K562 (cell line): ENCODE data around the gene CCDC116. TPM values are rescaled to one million over a fixed set of nuclear protein-coding genes. Genes with fewer than 3 reads are reported as not detected.

Source experiments
- CBX8 ChIP-seq: fragments of 200-600 bp; sonication (generic); IDR thresholded peaks from 2 replicates; pipeline ENCODE4 v1.6.1; 2012; ENCODE audit warnings: borderline replicate concordance, mixed run types, low read depth, mild to moderate bottlenecking, moderate library complexity, mixed read lengths, low read length, control low read depth, inconsistent platforms; ENCODE audit not compliant: poor library complexity, severe bottlenecking; ENCODE audit errors: extremely low read depth
- CHCHD3 ChIP-seq: fragments of 250-450 bp; sonication (Bioruptor Pico); IDR thresholded peaks from 2 replicates; pipeline ENCODE4 v2.1.2; 2022; ENCODE audit warnings: mild to moderate bottlenecking
- MECOM ChIP-seq: fragments of 250-450 bp; sonication (Bioruptor Pico); IDR thresholded peaks from 2 replicates; pipeline ENCODE4 v1.8.0; 2022; ENCODE audit warnings: inconsistent platforms
- PHF21A ChIP-seq: fragments of 450-650 bp; IDR thresholded peaks from 2 replicates; pipeline ENCODE4 v1.6.1; 2017; ENCODE audit warnings: low read depth, borderline replicate concordance
- RB1 ChIP-seq: fragments of 450-650 bp; IDR thresholded peaks from 2 replicates; pipeline ENCODE4 v1.6.1; 2017; ENCODE audit warnings: low read depth, mild to moderate bottlenecking
- SIN3A ChIP-seq, 2 experiments: fragments of 150-350 bp in 1 of 2; IDR thresholded peaks; 2 replicates each; pipeline ENCODE4 v1.6.1; 2011 to 2016; ENCODE audit warnings: borderline replicate concordance in 2 of 2, low read depth in 2 of 2, low read length in 2 of 2, mild to moderate bottlenecking in 2 of 2, moderate library complexity in 2 of 2; ENCODE audit not compliant: control insufficient read depth in 1 of 2
- TAF1 ChIP-seq: IDR thresholded peaks from 2 replicates; pipeline ENCODE4 v1.6.1; 2011; ENCODE audit warnings: mild to moderate bottlenecking, low read length, moderate library complexity; ENCODE audit not compliant: insufficient read depth, control insufficient read depth, severe bottlenecking; ENCODE audit errors: extremely low read depth
- ZNF263 ChIP-seq: sonication (generic); formaldehyde crosslinking; IDR thresholded peaks from 2 replicates; pipeline ENCODE4 v1.8.0; 2022; ENCODE audit warnings: mild to moderate bottlenecking, missing genetic modification reagents, borderline replicate concordance
- polyA plus RNA-seq, 8 experiments: library from polyadenylated mRNA; depleted of rRNA in 4 of 8; stranded (reverse) in 5 of 8; unstranded in 3 of 8; fragments of >200 nt; fragmentation: Nextera tagmentation in 2 of 8; fragmentation: Illumina TruSeq in 1 of 8; extraction: Ambion mirVana in 2 of 8; extraction: Trizol in 1 of 8; gene quantifications; 2 replicates each; pipeline versions ENCODE4 v1.2.1 to v1.2.3, GENCODE V29; 2011 to 2014; ENCODE audit warnings: inconsistent platforms in 1 of 8, missing spikeins in 1 of 8
- total RNA-seq, 7 experiments: library from RNA; depleted of rRNA in 6 of 7; stranded (reverse); fragments of >200 nt in 6 of 7; fragmentation: Illumina TruSeq in 2 of 7; extraction: Trizol in 2 of 7; gene quantifications; 2 replicates each; pipeline versions ENCODE4 v1.2.1 to v1.2.3, GENCODE V29; 2011 to 2021; ENCODE audit warnings: low replicate concordance in 1 of 7
- TF ChIP-seq, protein P1 (sequence below): sonication (generic); formaldehyde crosslinking; IDR thresholded peaks from 2 replicates; pipeline ENCODE4 v1.8.1; 2023; ENCODE audit warnings: mild to moderate bottlenecking, missing genetic modification reagents
- TF ChIP-seq, protein P2 (sequence below): fragments of 450-650 bp; formaldehyde crosslinking; IDR thresholded peaks from 2 replicates; pipeline ENCODE4 v1.4.0; 2022; ENCODE audit warnings: missing genetic modification characterization
- TF ChIP-seq, protein P3 (sequence below), 2 experiments: fragments of 450-650 bp; conservative IDR thresholded peaks; 2 replicates each; pipeline ENCODE4 v1.6.1; 2017; ENCODE audit warnings: mild to moderate bottlenecking in 2 of 2, moderate library complexity in 2 of 2
- TF ChIP-seq, protein P4 (sequence below), 2 experiments: fragments of 250-450 bp in 1 of 2; fragments of 450-650 bp in 1 of 2; sonication (Bioruptor Pico) in 1 of 2; IDR thresholded peaks; 2 replicates each; pipeline versions ENCODE4 v1.6.1 to v1.8.0; 2016 to 2021; ENCODE audit warnings: mild to moderate bottlenecking in 2 of 2, moderate library complexity in 2 of 2, missing compliant biosample characterization in 1 of 2, missing genetic modification characterization in 1 of 2
- TF ChIP-seq, protein P5 (sequence below): sonication (generic); formaldehyde crosslinking; IDR thresholded peaks from 2 replicates; pipeline ENCODE4 v1.8.0; 2022; ENCODE audit warnings: mild to moderate bottlenecking, missing genetic modification reagents
- TF ChIP-seq, protein P6 (sequence below): fragments of 250-450 bp; sonication (Bioruptor Pico); IDR thresholded peaks from 2 replicates; pipeline ENCODE4 v1.5.0; 2022; ENCODE audit warnings: mild to moderate bottlenecking

Gene CCDC116
- total and polyA plus RNA-seq, 9 of the 15 experiments (the other 6 are each of a cell fraction or from before 2014, with no cell fraction given) = 1.6 to 11.3 (median 4.7) TPM

DNA sequence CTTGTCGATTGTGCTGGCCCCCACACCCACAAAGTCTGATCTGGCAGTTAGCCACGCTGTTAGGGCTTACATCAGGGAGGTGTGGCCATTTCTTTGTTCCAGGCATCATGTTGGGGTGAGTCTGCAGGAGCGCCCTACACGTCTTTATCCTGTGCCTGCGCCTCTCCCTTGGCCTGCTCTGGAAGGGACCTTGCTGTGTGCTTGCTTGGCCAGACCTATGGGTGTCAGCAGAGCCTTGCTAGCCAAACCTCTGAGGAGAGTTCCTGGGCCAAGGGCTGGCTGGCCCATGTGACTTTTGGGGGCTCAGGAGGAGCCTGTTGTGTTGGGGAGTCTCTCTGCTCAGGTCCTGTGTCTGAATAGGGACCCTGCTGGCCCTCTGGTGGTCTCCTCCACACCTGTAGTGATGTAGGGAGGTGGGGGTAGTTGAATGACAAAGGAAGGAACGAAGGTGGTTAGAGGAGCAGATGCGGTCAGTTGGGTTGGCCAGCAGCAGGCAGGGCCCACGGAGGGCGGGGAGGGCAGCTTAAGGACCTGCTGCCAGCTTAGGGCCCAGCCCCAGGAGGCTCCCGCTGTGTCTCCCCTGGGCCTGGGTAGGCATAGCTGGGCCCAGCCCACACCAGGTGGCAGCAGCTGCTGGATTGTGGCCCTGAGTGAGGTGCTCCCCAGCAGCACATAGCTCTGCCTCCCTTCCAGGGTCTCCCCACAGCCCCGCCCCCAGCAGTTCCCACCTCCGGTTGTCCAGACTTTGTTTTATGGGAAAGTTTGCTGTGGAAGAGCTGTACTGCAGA is 41.2 kb downstream of the CCDC116 start (continued):
- TF ChIP-seq, protein P1, sequence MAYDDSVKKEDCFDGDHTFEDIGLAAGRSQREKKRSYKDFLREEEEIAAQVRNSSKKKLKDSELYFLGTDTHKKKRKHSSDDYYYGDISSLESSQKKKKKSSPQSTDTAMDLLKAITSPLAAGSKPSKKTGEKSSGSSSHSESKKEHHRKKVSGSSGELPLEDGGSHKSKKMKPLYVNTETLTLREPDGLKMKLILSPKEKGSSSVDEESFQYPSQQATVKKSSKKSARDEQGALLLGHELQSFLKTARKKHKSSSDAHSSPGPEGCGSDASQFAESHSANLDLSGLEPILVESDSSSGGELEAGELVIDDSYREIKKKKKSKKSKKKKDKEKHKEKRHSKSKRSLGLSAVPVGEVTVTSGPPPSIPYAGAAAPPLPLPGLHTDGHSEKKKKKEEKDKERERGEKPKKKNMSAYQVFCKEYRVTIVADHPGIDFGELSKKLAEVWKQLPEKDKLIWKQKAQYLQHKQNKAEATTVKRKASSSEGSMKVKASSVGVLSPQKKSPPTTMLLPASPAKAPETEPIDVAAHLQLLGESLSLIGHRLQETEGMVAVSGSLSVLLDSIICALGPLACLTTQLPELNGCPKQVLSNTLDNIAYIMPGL (CRISPR knock-in tag) = 0 out of 2 replicates have a peak, but pooled peaks have one; percentile 11
- TF ChIP-seq ZNF263 (CRISPR knock-in tag) (no peak), CHCHD3 (CRISPR knock-in tag) (0 out of 2 replicates have a peak, but pooled peaks have one; percentile 15), SIN3A (IDR thresholded peaks at IDR 0.05; ENCODE audit: borderline replicate concordance in 2 of 2, control insufficient read depth in 1 of 2, low read depth in 2 of 2, low read length in 2 of 2) (0 out of 4 replicates have a peak, but pooled peaks of 1 of the 2 experiments have one; percentile 8), TAF1 (no peak), MECOM (CRISPR knock-in tag) (no peak), RB1 (no peak), PHF21A (no peak), CBX8 (no peak)
- TF ChIP-seq, protein P2, sequence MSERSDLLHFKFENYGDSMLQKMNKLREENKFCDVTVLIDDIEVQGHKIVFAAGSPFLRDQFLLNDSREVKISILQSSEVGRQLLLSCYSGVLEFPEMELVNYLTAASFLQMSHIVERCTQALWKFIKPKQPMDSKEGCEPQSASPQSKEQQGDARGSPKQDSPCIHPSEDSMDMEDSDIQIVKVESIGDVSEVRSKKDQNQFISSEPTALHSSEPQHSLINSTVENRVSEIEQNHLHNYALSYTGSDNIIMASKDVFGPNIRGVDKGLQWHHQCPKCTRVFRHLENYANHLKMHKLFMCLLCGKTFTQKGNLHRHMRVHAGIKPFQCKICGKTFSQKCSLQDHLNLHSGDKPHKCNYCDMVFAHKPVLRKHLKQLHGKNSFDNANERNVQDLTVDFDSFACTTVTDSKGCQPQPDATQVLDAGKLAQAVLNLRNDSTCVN (CRISPR knock-in tag) = no peak
- TF ChIP-seq, protein P3, sequence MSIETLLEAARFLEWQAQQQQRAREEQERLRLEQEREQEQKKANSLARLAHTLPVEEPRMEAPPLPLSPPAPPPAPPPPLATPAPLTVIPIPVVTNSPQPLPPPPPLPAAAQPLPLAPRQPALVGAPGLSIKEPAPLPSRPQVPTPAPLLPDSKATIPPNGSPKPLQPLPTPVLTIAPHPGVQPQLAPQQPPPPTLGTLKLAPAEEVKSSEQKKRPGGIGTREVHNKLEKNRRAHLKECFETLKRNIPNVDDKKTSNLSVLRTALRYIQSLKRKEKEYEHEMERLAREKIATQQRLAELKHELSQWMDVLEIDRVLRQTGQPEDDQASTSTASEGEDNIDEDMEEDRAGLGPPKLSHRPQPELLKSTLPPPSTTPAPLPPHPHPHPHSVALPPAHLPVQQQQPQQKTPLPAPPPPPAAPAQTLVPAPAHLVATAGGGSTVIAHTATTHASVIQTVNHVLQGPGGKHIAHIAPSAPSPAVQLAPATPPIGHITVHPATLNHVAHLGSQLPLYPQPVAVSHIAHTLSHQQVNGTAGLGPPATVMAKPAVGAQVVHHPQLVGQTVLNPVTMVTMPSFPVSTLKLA (conservative IDR thresholded peaks at IDR 0.05) = no peak
- TF ChIP-seq, protein P4, sequence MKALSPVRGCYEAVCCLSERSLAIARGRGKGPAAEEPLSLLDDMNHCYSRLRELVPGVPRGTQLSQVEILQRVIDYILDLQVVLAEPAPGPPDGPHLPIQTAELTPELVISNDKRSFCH (CRISPR knock-in tag; IDR thresholded peaks at IDR 0.05) = no peak
- TF ChIP-seq, protein P4 (tag; IDR thresholded peaks at IDR 0.05) = no peak
- TF ChIP-seq, protein P5, sequence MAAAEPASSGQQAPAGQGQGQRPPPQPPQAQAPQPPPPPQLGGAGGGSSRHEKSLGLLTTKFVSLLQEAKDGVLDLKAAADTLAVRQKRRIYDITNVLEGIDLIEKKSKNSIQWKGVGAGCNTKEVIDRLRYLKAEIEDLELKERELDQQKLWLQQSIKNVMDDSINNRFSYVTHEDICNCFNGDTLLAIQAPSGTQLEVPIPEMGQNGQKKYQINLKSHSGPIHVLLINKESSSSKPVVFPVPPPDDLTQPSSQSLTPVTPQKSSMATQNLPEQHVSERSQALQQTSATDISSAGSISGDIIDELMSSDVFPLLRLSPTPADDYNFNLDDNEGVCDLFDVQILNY (CRISPR knock-in tag) = no peak
- TF ChIP-seq, protein P6, sequence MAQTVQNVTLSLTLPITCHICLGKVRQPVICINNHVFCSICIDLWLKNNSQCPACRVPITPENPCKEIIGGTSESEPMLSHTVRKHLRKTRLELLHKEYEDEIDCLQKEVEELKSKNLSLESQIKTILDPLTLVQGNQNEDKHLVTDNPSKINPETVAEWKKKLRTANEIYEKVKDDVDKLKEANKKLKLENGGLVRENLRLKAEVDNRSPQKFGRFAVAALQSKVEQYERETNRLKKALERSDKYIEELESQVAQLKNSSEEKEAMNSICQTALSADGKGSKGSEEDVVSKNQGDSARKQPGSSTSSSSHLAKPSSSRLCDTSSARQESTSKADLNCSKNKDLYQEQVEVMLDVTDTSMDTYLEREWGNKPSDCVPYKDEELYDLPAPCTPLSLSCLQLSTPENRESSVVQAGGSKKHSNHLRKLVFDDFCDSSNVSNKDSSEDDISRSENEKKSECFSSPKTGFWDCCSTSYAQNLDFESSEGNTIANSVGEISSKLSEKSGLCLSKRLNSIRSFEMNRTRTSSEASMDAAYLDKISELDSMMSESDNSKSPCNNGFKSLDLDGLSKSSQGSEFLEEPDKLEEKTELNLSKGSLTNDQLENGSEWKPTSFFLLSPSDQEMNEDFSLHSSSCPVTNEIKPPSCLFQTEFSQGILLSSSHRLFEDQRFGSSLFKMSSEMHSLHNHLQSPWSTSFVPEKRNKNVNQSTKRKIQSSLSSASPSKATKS (CRISPR knock-in tag) = no peak
